HG03520 (cell line): ENCODE measurements around the gene B3GAT2.

Source experiments
- ATAC-seq: cut with Tn5 transposase; IDR thresholded peaks from one replicate; pipeline ENCODE4 v1.9.1; 2021; ENCODE audit warnings: mild to moderate bottlenecking, moderate library complexity; ENCODE audit not compliant: unreplicated experiment

The B3GAT2 gene

DNA sequence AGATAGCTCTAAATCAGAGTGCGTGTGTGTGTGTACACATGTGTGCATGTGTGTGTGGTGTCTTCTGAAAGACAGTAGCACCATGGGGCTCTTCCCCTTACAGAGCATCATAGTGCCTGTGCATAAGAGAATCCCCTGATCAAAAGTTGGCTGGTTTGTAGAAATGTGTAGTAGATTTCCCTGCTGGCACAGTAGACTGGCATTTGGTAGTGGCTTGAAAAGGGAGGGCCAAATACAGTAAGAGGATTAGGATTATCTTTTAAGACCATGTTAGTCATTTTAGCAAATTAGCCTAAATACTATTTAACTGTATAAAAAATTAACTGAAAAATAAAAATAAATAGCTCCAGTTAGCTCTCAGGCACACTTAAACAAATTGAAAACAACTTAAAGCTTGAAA is 112.6 kb downstream of the B3GAT2 start:
- ATAC-seq = no peak

GRCh38 chr6:70843328-70843918 is 113.4 kb downstream of the B3GAT2 start:
- no peak for ATAC-seq

- no peak for ATAC-seq
Observed at GRCh38 chr6:70842541-70842940, 114.3 kb downstream of the B3GAT2 start.

DNA sequence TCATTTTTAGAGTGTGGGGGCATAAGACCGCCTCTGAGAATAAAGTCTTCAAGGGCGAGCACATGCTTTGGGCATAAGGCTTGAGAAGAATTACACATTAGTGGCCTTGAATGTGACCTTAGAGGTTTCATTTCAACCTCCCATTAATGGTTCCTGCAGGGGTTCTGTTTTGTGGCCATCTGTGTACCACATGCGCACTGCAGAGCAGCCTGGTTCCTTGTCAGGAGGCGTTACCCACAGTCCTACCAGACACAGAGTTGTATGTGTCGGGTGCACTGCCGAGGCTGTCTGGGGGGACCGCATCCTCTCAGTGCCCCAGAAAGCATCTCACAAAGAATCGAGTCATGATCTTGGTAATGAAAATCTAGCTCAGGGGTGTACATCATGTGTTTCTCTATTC is 115.7 kb downstream of the B3GAT2 start:
- no peak for ATAC-seq

DNA sequence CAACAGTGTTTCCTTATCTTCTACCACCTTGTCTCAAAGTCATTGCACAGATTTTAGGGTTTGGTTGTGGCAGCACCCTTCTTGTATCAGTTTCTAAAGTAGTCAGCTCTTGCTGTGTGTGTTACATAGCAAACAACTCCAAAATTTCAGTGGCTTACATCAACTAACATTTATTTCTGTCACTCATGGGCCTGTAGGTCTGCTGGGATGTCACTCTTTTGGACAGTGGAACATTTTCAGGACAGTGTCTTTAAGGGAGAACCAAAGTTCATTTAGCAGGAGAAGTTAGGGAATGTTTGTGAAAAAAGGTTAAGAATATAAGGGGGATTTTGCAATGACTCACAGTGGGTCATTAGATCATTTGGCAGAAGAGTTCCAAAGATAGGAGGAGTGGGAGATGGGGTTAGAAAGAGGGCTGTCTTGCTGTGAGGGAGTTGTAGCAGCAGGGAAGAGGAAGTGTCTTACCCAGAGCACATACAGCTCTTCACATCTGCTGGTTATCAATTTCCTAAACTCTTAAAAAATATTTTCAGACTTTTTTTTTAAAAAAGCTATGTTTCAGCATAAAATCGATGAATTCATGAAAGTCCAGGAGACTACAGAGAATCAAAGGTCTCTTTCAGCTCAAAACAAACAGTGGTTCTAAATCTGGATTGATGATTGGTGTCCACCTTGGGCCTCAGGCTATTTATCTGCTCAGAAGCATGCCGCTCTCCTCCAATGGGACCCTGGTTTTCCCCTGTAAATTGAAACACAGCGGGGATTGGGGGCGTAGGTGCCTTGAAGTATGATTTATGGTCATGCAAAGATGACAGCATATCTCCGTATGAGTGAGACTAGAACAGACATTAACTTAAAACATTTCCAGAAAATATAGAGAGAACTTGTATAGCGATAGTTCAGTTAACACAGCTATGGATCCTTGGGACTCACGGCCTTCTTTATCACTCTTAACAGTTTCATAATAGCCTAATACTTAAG is 117.3 kb downstream of the B3GAT2 start:
- no peak for ATAC-seq

GRCh38 chr6:70838907-70839285 is 118.0 kb downstream of the B3GAT2 start:
- no peak for ATAC-seq

GRCh38 chr6:70834520-70834919 is 122.3 kb downstream of the B3GAT2 start:
- ATAC-seq = no peak

GRCh38 chr6:70831427-70831826 is 125.4 kb downstream of the B3GAT2 start:
- ATAC-seq = no peak

GRCh38 chr6:70823651-70824050 is 133.2 kb downstream of the B3GAT2 start:
- no peak for ATAC-seq

DNA sequence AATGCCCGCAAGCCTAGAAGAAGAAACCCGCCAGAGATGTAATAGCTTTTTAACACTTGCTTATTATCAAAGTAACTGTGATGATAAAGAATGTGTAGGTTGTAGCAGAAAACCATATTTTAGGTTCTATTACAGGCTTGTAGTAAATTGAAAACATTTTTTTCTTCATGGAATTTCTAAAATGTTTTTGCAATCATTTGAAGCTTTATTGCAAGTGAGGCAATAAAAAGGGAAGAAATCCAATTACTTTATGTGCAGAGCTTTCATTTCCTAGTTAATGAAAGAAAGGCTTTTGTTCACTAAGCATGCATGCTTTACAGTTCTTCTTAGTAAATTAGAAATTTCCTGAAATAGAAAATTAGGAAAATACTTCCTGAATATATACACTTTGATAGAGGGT is 135.1 kb downstream of the B3GAT2 start:
- no peak for ATAC-seq

DNA sequence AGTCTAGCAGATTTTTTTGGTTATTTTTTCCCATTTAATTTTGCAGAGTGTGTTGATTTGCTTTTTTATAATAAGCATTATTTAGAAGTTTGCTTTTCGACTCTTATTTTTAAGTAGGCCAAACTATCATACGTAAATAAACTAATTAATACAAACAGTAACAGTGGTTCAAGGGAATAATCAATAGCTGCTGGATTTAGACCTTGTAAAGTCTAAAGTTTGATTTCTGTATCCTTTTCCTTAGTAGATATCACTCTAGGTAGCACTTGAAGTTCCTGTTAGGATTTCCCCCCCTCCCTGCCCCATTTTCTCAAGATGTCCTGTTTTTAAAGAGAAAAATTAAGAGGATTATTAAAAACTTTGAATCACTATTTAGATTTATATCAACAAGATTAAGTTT is 136.1 kb downstream of the B3GAT2 start:
- ATAC-seq = no peak

DNA sequence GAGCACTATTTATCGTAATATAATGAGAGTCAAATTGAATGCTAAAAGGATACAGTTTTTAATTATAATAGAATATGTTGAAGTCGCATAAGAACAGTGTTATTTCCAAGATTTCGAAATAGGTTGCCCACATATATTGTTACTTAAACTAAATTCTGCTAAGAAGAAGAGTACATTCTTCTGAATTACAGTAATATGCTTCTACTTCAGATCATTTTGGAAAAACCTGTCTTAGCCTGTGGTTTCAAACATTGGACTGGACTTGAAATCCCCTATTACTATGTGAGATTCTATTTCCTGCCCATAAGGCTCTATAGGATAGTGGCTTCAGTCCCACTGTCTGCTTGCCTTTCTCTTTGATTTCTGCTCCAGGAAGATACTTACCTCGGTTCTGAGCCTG is 137.2 kb downstream of the B3GAT2 start:
- ATAC-seq = no peak

DNA sequence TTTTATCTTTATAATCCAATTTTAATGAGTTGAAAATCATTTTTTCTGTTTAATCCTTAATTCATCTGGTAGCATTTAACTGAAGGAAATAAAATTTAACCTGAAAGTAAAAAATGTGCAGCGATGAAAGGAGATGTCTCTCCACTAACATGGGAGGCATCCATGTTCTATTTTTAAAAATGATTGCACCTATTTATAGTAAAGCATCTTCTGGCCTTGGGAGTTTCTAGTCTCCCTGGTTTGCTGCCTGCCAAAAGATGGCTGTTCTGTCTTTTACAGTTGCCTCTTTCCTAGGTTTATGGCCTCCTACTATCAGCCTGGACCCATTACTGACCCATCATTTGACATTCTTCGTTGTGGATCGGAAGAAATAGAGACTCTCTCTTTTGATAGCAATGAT is 143.0 kb downstream of the B3GAT2 start:
- ATAC-seq = no peak

DNA sequence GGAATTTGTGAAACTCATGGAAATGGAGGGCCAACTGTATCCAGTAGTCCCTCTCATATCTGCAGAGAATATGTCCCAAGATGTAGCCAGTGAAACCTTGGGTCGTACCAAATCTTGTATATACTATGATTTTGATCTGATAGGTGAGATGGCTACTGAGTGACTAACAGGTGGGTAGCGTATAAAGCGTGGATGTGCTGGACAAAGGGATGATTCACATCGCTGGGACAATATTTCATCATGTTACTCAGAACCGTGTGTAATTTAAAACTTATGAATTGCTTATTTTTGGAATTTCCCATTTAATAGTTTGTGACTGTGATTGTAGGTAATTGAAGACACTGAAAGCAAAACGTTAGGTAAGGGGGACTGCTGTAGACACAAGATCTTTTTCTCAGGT is 145.1 kb downstream of the B3GAT2 start:
- ATAC-seq = no peak
